HG03575 (cell line): ENCODE data around the gene MRPS34.
"Not testable (repeated sequence)": the region's sequence is repeated elsewhere in the genome, so short reads cannot be mapped to it uniquely, and the experiment has no call there.

ENCODE experiments used
- ATAC-seq: cut with Tn5 transposase; IDR thresholded peaks from one replicate; pipeline ENCODE4 v1.9.1; 2021; ENCODE audit not compliant: unreplicated experiment, insufficient number of reproducible peaks, low FRiP score; ENCODE audit errors: extremely low read depth

Gene MRPS34

DNA sequence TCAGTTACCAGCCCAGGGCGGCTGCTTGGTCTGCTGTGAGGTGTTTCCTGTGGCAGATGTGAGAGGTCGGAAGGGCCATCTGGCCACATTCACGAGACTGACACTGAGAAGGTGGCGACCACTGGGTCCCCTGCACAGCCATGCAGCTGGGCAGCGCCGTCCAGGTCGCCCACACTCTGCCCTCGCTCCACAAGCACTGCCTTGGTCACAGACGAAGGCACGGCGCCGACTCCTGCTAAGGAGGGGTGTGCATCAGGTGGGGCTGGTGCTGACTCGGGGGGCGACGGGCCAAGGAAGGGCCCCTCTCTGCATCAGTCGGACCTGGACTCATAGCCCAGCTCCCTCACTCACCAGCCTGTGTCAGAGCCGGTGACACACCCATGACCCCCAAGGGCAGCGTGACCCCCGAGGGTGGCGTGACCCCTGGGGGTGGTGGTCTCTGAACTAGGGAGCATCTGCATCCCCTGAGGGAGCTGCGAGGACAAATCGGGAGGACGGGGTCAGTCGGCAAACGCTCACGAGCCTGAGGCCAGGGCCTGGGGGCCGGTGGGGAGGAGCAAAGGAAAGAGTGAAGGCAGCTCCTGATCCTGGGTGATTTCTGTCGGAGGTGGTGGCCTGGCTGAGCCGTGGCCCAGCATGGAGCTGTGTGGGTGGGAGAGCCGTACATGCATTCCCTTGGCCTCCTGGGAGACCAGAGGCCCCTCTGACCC, 32.0 kb downstream of the MRPS34 start:
- ATAC-seq: no peak

DNA sequence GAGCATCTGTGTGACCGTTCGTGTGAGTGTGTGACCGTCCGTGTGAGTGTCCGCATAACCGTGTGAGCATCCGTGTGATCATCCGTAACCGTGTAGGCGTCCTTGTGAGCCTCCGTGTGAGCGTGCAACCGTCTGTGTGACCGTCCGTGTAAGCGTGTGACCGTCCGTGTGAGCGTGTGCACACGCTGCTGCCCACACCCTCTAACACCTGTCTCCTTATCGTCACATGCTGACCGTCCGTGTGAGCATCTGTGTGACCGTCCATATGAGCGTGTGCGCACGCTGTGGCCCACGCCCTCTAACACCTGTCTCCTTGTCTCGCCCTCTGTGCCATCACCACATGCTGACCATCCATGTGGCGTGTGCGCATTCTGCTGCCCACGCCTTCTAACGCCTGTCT, 32.7 kb downstream of the MRPS34 start:
- no peak for ATAC-seq

DNA sequence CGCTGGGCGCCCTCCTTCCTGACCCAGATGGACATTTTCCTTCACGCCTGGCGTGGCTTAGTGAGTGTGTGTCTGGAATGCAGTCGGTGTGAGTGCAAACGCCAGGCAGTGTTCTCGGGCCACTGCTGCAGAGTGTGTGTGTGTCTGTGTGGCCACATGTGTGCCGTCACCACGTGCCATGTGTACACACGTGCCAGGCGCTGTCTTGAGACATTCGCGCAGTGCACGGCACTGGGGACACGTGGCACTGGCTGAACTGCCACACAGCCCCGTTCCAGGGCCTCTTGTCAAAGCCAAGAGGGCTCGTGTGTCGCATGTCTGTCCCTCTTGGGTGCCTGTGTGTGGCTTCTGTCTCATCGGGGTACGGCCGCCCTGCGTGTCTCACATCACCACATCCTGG, 38.1 kb downstream of the MRPS34 start:
- ATAC-seq: no peak

DNA sequence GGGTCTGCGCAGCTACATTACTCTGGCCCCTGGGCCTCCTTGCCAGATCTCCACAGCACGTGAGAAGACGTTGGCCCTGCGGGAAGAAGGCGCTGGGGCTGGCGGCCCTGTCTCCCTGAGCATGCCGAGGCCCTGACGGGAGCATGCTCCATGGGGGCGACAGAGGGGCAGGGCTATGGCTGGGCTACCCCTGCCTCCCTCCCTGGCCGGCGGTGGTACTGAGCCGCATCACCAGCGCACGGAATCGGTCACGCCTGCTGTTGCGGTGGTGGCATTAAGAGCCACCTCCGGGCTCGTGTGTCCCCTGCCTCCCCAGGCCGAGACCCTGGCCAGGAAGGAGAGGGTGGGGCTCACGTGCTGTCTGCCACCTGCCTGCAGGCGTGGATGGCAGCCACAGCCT, 38.8 kb downstream of the MRPS34 start:
- ATAC-seq: no peak

DNA sequence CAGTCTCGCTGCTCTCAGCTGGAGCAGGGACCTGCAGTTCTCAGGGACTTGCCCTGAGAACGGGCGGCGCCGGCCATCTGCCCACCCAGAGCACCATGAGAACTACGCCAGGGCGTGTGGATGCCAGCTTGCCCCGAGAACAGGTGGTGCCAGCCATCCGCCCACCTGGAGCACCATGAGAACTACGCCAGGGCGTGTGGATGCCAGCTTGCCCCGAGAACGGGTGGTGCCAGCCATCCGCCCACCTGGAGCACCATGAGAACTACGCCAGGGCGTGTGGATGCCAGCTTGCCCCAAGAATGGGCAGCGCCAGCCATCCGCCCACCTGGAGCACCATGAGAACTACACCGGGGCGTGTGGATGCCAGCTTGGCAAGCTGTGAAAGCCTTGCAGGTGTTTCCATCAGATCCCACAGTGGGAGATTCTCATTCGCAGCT, 40.4 kb downstream of the MRPS34 start:
- ATAC-seq: not testable (repeated sequence)

DNA sequence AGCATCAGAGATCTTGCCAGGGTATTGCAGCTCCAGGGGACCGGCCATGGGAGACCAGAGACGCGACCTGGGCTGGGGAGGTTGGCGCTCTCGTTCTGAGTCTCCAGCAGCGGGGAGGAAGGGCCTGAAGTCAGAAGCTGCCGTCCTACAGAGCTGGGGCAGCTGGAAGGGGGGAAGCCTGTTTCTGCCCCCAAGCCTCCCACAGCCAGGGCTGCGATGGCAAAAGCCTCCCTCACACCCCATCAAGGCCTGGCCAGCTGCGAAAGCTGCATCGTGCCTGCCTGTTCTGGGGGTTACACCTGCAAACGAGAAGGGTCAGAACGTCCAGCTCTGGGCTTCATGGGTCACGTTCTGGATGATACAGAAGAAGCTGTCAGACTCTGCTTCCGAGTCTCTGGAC, 40.9 kb downstream of the MRPS34 start:
- no peak for ATAC-seq

DNA sequence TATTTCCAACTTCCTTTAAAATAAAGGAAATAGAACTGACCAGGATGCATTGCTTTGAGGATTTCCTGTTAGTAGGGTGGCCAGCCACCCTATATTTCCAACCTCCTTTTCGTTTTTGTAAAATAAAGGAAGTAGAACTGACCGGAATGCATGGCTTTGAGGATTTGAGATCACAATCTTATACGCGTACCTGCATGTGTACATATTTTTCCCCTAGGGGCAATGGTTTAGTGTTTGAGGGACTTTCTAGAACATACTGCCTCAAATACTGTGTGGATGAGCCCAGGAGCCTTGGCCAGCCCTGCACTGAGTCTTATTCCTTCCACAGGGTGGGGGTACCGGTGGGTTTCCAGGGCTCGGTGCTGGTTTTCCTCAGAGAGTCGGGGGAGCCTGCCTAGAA, 41.3 kb downstream of the MRPS34 start:
- ATAC-seq: no peak

DNA sequence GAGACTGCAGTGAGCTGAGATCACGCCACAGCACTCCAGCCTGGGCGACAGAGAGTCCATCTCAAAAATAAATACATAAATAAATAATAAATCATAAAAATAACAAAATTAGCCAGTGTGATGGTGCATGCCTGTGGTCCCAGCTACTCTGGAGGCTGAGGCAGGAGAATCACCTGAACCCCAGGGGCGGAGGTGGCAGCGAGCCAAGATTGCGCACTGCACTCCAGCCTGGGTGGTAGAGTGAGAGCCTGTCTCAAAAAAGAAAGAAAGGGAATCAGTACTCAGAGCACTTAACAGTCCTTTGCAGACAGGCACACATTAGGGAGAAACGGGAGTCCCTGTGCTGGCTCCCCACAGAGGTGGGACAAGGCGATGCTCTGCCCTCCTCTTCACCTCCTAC, 41.9 kb downstream of the MRPS34 start:
- ATAC-seq: no peak

DNA sequence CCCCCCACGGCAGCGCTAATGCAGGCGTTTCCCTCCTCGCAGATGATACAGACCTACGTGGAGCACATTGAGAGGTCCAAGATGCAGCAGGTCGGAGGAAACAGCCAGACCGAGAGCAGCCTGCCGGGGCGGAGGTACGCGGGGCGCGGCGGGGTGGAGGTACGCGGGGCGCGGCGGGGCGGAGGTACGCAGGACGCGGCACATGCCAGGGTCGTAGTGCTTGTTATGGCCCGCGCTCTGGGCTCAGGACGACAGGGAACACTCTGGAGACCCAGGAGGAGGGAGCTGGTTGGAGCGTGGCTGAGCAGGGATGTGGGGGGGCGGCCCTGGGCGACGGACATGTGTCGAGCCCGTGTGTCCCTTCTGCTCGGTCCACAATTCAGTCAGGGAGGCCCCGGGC, 43.5 kb downstream of the MRPS34 start:
- ATAC-seq: no peak

DNA sequence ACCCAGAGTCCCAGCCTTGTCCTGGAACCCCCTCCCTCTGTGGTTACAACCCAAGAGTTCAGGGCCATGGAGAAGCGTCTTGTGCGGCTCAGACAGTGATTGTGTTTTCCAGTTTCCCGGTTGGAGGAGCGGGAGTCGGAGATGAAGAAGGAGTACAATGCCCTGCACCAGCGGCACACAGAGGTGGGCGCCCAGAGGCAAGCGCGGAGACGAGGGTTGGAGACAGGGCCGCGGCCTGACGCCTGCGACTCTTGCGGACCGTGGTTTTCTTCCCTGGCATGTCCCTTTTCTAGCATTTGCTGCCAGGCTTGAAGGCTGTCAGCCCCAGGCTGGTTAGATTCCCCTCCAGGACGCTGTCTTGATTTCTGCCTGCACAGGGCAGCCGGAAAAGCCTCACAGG, 43.9 kb downstream of the MRPS34 start:
- no peak for ATAC-seq

DNA sequence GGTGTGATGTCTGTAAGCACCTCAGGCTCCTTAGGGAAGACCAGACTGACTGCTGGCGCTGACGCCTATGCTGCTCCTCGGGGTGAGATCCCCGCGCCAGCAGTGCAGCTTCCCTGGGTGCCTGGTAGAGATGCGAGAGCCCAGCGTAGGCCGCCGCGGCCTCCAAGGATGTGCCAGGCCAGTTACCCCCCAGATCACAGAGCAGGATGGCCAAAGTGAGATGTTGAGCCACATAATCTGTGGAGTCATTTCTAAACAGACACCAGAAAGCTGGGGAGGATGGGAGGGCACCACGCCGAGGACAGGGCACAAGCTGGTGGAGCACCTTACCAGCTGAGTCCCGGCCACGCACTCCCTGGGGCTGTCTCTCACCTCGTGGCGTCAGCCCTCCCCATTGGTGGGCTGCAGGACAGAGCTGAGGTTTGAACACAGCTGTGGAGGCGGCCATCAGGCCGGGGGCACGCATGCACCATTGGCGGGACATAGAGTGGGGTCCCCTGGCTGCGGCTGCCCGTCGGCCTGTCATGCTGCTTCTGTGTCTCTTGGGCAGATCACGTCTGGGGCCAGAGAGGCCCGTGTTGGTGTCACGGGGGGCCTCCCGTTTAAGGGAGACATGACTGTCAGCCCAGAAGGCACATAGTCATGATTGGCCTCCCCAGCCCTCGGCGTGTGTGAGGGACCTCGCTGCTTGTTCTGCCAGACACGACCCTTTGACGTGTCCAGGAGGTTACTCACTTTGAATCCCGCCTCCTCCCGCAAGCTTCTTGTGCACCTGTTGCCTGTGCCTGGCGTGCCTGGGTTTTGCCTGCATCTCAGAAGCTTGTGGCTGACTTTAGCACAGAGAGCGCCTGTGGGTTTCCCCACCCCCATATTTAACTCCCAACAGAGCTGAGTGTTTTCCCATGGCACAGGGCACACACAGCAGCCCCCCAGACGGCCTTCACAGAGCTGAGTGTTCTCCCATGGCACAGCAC, 45.0 kb downstream of the MRPS34 start:
- no peak for ATAC-seq

DNA sequence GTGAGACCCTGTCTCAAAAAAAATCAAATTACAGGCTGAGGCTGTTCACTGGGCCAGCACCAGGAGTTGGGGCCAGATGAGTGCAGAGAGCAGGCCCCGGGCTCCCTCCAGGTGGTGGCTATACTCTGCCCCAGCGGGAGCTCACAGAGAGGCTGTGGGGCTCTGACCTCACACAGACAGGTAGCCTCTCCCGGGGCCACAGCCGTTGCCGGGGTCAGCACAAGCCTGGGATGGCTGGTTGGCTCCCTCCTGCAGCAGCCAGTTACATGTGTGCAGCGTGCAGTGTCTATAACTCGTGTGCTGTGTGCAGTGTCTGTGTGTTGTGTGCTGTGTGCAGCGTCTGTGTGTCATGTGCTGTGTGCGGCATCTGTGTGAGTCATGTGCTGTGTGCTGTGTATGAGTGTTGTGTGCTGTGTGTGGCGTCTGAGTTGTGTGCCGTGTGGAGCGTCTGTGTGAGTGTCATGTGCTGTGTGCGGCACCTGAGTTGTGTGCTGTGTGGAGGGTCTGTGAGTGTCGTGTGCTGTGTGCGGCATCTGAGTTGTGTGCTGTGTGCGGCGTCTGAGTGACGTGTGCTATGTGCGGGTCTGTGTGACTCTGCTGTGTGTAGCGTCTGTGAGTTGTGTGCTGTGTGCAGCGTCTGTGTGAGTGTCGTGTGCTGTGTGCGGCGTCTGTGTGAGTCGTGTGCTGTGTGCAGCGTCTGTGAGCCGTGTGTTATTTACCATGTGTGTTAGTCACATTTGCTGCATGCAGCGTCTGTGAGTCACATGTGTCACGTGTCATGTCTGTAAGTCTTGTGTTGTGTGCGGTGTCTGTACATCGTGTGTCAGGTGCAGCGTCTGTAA, 46.1 kb downstream of the MRPS34 start:
- no peak for ATAC-seq

DNA sequence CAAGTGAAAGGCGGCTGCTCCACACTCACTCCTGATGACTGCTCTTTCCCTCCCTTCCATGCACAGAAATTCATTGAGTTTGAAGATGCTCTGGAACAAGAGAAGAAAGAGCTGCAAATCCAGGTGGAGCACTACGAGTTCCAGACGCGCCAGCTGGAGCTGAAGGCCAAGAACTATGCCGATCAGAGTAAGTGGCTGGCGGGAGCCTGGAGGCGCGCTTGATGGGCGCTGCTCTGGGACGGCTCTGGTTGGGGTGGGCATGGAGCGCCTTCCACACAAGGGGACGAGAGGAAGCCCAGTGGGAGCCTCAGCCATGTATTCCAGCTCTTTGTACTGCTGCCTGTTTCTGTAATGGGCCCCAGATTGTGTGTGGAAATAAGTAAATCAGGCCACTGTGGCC, 48.4 kb downstream of the MRPS34 start:
- no peak for ATAC-seq

DNA sequence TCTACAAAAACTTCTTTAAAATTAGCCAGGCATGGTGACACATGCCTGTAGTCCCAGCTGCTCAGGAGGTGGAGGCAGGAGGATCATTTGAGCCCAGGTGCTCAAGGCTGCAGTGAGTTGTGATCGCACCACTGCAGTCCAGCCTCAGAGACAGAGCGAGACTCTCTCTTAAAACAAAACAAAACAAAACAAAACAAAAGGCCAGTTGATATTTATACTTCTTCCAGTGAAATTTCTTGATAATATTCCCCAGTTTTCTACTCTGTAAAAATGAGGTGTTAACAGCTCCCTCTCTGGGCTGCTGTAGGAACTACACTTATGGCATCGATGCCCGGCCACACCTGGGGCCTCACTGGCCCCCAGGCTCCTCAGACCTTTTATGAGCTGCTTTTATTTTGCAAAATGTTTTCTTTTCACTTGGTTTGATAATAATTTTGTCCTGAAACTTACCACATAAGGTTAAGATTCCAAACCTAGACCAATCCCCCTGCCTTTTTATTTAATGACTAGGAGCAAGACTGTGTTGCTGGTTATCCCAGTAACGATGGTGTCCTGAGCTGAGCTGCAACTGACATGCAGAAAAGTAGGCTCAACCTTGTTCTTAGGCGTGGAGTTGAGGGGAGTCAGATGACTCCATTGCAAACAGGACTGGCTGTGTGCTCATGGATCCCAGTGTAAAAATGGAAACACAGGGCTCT, 49.3 kb downstream of the MRPS34 start:
- ATAC-seq: no peak
